Stimulated activated naive CD4-positive, alpha-beta T cell treated with Interleukin-2 at 50 U/mL for 16 hours (primary cell): ENCODE results near the gene SLC29A4.

Experiments used
- DNase-seq: peaks from one replicate; lab custom pipeline; 2025; lab: John Stamatoyannopoulos, UW

Gene SLC29A4

DNA sequence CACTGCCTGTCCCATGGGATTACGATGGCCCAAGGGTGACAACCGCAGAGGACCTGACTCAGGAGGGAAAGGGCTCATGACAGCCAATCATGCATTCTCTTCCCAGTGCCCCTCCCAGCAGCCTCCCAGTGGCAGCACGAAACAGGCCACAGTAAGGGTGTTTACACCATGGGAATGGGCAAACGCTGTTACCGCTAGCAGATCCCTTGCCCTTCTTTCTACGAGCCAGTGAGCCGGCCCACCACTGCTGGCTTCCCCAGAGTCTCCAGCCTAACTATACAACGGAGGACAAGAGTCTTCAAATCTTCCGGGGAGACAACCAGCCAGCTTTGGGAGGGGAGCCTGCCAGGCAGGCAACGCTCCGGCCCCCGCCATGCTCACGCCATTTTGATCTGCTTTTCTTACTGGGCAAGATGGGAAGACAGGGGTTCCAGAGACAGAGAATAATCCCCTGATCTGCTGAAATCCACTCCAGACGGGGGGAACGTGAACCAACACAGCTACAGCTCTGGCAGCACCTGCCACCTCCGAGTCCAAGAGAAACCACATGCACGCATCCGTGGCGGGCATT lies 69.8 kb downstream of the SLC29A4 start:
- DNase-seq: no peak

GRCh38 chr7:5354460-5355232 lies 71.9 kb downstream of the SLC29A4 start:
- no peak for DNase-seq
